ENCODE measurements around the gene FHOD3. TPM values are rescaled to one million over a fixed set of nuclear protein-coding genes. Genes with fewer than 3 reads are reported as not detected.
A peak's percentile ranks its signal among the peaks of the same experiment; 100 is the strongest.
"Not testable (repeated sequence)": the region's sequence is repeated elsewhere in the genome, so short reads cannot be mapped to it uniquely, and the experiment has no call there.

FHOD3 gene
- total RNA-seq, 1 donor from 2014 or later = 347 TPM

GRCh38 chr18:36454245-36454644 lies 156.7 kb downstream of the FHOD3 start:
- intact Hi-C loops (cut with micrococcal nuclease) = no loop called here
- no peak for ATAC-seq
- DNase-seq = no peak

- DNase-seq (no peak), ATAC-seq (no peak)
- intact Hi-C loops (cut with micrococcal nuclease) = no loop called here
These were observed 157.4 kb downstream of the FHOD3 start for GRCh38 chr18:36454848-36455458.

- ATAC-seq = no peak
- DNase-seq = no peak
- intact Hi-C loops (cut with micrococcal nuclease) = no loop called here
These were observed 158.4 kb downstream of the FHOD3 start for GRCh38 chr18:36455931-36456330.

GRCh38 chr18:36456622-36457021 lies 159.1 kb downstream of the FHOD3 start:
- DNase-seq (no peak), ATAC-seq (no peak)
- intact Hi-C loops (cut with micrococcal nuclease) = no loop called here

- intact Hi-C loops (cut with micrococcal nuclease) = no loop called here
- peak; percentile 70 for ATAC-seq
- DNase-seq = no peak
These were observed 160.2 kb downstream of the FHOD3 start for GRCh38 chr18:36457683-36458082.

GRCh38 chr18:36458306-36458705 lies 160.8 kb downstream of the FHOD3 start:
- ATAC-seq = peak; percentile 64
- DNase-seq = no peak
- intact Hi-C loops (cut with micrococcal nuclease) = no loop called here

GRCh38 chr18:36459203-36459602 lies 161.7 kb downstream of the FHOD3 start:
- no peak for DNase-seq
- intact Hi-C loops (cut with micrococcal nuclease) = no loop called here
- ATAC-seq = no peak

GRCh38 chr18:36459786-36460185 lies 162.3 kb downstream of the FHOD3 start:
- DNase-seq (no peak), ATAC-seq (no peak)
- intact Hi-C loops (cut with micrococcal nuclease) = no loop called here

GRCh38 chr18:36460324-36460850 lies 162.9 kb downstream of the FHOD3 start:
- ATAC-seq (no peak), DNase-seq (no peak)
- intact Hi-C loops (cut with micrococcal nuclease) = no loop called here

GRCh38 chr18:36460854-36461253 lies 163.3 kb downstream of the FHOD3 start:
- intact Hi-C loops (cut with micrococcal nuclease) = no loop called here
- ATAC-seq = no peak
- DNase-seq = no peak

GRCh38 chr18:36461551-36461987 lies 164.1 kb downstream of the FHOD3 start:
- DNase-seq (no peak), ATAC-seq (no peak)
- intact Hi-C loops (cut with micrococcal nuclease) = no loop called here

GRCh38 chr18:36463516-36463915 lies 166.0 kb downstream of the FHOD3 start:
- intact Hi-C loops (cut with micrococcal nuclease); DNase-seq; ATAC-seq: not testable (repeated sequence)

- intact Hi-C loops (cut with micrococcal nuclease) = no loop called here
These were observed 166.7 kb downstream of the FHOD3 start for GRCh38 chr18:36464126-36464651.

GRCh38 chr18:36465276-36465675 lies 167.8 kb downstream of the FHOD3 start:
- DNase-seq (no peak), ATAC-seq (no peak)
- intact Hi-C loops (cut with micrococcal nuclease) = no loop called here

More at GRCh38 chr18:36464126-36464651, 166.7 kb downstream of the FHOD3 start:
- no peak for DNase-seq
- peak; percentile 55 for ATAC-seq

GRCh38 chr18:36465970-36466369 lies 168.5 kb downstream of the FHOD3 start:
- intact Hi-C loops (cut with micrococcal nuclease) = no loop called here
- ATAC-seq = no peak
- DNase-seq = no peak

- intact Hi-C loops (cut with micrococcal nuclease) = no loop called here
- no peak for ATAC-seq
- DNase-seq = no peak
These were observed 170.1 kb downstream of the FHOD3 start for GRCh38 chr18:36467614-36468013.

GRCh38 chr18:36468161-36468560 lies 170.6 kb downstream of the FHOD3 start:
- peak; percentile 78 for DNase-seq
- peak; percentile 85 for ATAC-seq
- intact Hi-C loops (cut with micrococcal nuclease) = no loop called here

- DNase-seq (peak; percentile 69), ATAC-seq (peak; percentile 69)
- intact Hi-C loops (cut with micrococcal nuclease) = no loop called here
These were observed 171.9 kb downstream of the FHOD3 start for GRCh38 chr18:36469461-36469860.

GRCh38 chr18:36470896-36471295 lies 173.4 kb downstream of the FHOD3 start:
- intact Hi-C loops (cut with micrococcal nuclease) = no loop called here
- no peak for DNase-seq
- peak; percentile 4 for ATAC-seq

GRCh38 chr18:36471393-36471792 lies 173.9 kb downstream of the FHOD3 start:
- intact Hi-C loops (cut with micrococcal nuclease) = no loop called here

GRCh38 chr18:36476433-36476832 lies 178.9 kb downstream of the FHOD3 start:
- intact Hi-C loops (cut with micrococcal nuclease) = no loop called here
- DNase-seq (no peak), ATAC-seq (no peak)

More at GRCh38 chr18:36471393-36471792, 173.9 kb downstream of the FHOD3 start:
- ATAC-seq (no peak), DNase-seq (no peak)
